ENCODE measurements around the gene SLC32A1. TPM values are rescaled to one million over a fixed set of nuclear protein-coding genes. Genes with fewer than 3 reads are reported as not detected.

The SLC32A1 gene, protein sequence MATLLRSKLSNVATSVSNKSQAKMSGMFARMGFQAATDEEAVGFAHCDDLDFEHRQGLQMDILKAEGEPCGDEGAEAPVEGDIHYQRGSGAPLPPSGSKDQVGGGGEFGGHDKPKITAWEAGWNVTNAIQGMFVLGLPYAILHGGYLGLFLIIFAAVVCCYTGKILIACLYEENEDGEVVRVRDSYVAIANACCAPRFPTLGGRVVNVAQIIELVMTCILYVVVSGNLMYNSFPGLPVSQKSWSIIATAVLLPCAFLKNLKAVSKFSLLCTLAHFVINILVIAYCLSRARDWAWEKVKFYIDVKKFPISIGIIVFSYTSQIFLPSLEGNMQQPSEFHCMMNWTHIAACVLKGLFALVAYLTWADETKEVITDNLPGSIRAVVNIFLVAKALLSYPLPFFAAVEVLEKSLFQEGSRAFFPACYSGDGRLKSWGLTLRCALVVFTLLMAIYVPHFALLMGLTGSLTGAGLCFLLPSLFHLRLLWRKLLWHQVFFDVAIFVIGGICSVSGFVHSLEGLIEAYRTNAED
- 0.04 and 0.37 TPM in 2 replicates for total RNA-seq (ENCODE audit: low replicate concordance)

DNA sequence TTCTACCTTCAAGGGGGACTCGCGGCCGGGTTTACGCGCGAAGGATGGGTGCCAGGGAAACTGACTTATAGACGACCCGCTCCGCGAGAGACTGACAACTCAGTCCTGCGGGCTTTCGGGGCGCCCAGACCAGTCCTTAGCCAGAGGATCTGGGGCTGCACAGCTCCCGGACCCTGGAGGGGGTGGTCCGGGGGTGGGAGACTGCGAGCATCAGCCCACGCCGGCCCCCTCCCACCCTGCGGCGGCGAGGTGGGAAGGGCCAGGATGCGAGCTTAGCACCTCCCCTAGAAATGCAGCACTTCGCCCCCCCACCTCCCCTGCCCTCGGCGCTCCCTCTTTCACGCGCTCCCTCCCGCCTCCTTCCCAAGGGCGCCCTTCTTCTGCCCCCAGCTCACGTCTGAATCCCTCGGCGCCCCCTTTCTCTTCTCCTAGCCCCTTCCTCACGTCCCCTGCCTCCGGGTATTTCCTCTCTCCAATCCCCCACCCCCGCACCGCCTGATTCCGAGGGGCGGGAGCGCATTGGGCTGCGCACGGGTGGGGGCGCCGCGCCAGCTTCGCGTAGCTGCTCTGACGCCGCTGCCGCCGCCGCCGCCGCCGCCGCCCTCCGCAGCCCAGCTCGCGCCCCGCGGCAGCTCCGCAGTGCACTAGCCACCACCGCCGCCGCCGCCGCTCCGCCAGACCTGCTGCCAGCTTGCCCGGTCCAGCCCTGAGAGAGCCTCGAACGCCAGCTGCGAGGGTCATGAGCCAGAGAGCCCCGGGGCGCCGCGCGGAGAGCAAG is at the start of gene SLC32A1:
TSS of gene SLC32A1 (plus strand) at position 639 of the 778 bp plus-strand sequence. CDS start 239 bp downstream, outside the sequence.
- Histone ChIP-seq H3F3A (ENCODE audit: low read depth) (peaks cover 23% of the 10 kb centered on the region), H4K20me1 (ENCODE audit: low read depth) (peaks cover 68% of the 10 kb centered on the region), H3K4me3 (peak within 1 kb of the TSS; percentile 38), H3K36me3 (no peaks in the 10 kb centered on the region), H3K9ac (no peak within 1 kb of the TSS), H3K27me3 (peaks cover 100% of the 10 kb centered on the region), H3K27ac (no peak within 1 kb of the TSS), H3K4me2 (peak within 1 kb of the TSS; percentile 79), H3K4me1 (peaks cover 30% of the 10 kb centered on the region), H3K79me2 (ENCODE audit: low read depth) (no peaks in the 10 kb centered on the region), H2AFZ (replicated peaks) (peak within 1 kb of the TSS; percentile 91), H3K9me3 (ENCODE audit: low read depth) (no peaks in the 10 kb centered on the region)
- Mint-ChIP-seq H3K36me3 (no peaks in the 10 kb centered on the region), H3K27ac (no peak within 1 kb of the TSS), H3K4me3 (peak within 1 kb of the TSS; percentile 71), H3K27me3 (ENCODE audit: insufficient read depth, low read depth) (peaks cover 92% of the 10 kb centered on the region), H3K9me3 (peaks cover 2% of the 10 kb centered on the region), H3K4me1 (peaks cover 38% of the 10 kb centered on the region)
- TF ChIP-seq EZH2 (IDR thresholded peaks at IDR 0.05), result peak; percentile 51
- peak; percentile 13 for TF ChIP-seq EZH2phosphoT487 (IDR thresholded peaks at IDR 0.05)
- TF ChIP-seq, protein P1, sequence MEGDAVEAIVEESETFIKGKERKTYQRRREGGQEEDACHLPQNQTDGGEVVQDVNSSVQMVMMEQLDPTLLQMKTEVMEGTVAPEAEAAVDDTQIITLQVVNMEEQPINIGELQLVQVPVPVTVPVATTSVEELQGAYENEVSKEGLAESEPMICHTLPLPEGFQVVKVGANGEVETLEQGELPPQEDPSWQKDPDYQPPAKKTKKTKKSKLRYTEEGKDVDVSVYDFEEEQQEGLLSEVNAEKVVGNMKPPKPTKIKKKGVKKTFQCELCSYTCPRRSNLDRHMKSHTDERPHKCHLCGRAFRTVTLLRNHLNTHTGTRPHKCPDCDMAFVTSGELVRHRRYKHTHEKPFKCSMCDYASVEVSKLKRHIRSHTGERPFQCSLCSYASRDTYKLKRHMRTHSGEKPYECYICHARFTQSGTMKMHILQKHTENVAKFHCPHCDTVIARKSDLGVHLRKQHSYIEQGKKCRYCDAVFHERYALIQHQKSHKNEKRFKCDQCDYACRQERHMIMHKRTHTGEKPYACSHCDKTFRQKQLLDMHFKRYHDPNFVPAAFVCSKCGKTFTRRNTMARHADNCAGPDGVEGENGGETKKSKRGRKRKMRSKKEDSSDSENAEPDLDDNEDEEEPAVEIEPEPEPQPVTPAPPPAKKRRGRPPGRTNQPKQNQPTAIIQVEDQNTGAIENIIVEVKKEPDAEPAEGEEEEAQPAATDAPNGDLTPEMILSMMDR (IDR thresholded peaks at IDR 0.05), result no peak
- peak; percentile 71 for DNase-seq (ENCODE audit: low spot score)

DNA sequence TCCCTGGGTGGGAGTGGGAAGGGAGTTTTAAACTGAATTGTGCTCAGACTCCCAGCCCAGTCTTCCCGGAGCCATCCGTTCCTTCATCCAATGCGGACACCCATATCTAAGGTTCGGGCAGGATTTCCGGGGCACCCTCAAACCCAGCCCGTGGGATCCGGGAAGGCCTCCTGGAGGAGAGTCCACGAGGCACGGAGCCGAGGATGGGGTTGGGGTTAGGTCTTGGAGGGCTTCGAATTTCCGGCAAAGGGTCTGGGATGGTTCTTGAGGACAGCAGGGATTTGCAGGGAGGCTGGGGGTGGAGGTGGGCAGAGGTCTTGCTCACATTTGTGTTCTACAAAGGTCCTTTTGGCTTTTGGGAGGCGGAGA is 49.5 kb upstream of the SLC32A1 start:
- no peak overlapping the region for H2AFZ ChIP-seq (replicated peaks)
- H3K9ac ChIP-seq, result no peak overlapping the region
- no peaks in the 10 kb centered on the region for H3K9me3 ChIP-seq (ENCODE audit: low read depth)
- H3K36me3 ChIP-seq, result no peaks in the 10 kb centered on the region
- no peak overlapping the region for H3K27ac ChIP-seq
- no peak for DNase-seq (ENCODE audit: low spot score)
- H3F3A ChIP-seq (ENCODE audit: low read depth), result peaks cover 31% of the 10 kb centered on the region
- H3K27me3 ChIP-seq, result peaks cover 83% of the 10 kb centered on the region
- TF ChIP-seq, protein P1 (IDR thresholded peaks at IDR 0.05), result no peak
- no peak for TF ChIP-seq EZH2phosphoT487 (IDR thresholded peaks at IDR 0.05)
- TF ChIP-seq EZH2 (IDR thresholded peaks at IDR 0.05), result no peak
- peak overlapping the region; percentile 88 for H3K4me2 ChIP-seq
- Mint-ChIP-seq H3K27me3 (ENCODE audit: insufficient read depth, low read depth) (peaks cover 46% of the 10 kb centered on the region), H3K4me3 (peak overlapping the region; percentile 84), H3K4me1 (peaks cover 7% of the 10 kb centered on the region), H3K36me3 (no peaks in the 10 kb centered on the region), H3K27ac (no peak overlapping the region), H3K9me3 (no peaks in the 10 kb centered on the region)
- H3K4me3 ChIP-seq, result peak overlapping the region; percentile 57
- peaks cover 3% of the 10 kb centered on the region for H4K20me1 ChIP-seq (ENCODE audit: low read depth)
- H3K79me2 ChIP-seq (ENCODE audit: low read depth), result no peaks in the 10 kb centered on the region
- H3K4me1 ChIP-seq, result peaks cover 14% of the 10 kb centered on the region

DNA sequence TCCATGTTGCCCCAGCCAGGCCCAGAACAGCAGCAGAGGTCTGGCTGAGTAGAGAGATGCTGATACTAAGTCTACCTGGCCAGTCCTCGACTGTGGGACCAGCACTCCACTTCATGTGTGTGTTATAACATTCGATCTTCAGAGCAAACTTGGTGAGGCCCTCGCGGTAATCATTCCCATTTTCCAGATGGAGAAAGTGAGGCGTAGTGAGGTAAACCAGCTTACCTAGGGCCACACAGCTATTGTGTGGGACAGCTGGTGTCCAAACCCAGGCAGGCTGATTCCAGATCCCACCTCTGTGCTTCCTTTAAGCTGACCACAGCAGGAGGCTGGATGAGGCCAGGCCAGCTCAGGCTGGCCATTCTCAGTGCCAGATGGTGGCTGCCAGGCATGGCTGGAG is 47.7 kb upstream of the SLC32A1 start:
- peaks cover 19% of the 10 kb centered on the region for H4K20me1 ChIP-seq (ENCODE audit: low read depth)
- no peak overlapping the region for H2AFZ ChIP-seq (replicated peaks)
- Mint-ChIP-seq H3K27me3 (ENCODE audit: insufficient read depth, low read depth) (peaks cover 46% of the 10 kb centered on the region), H3K4me1 (peaks cover 7% of the 10 kb centered on the region), H3K9me3 (no peaks in the 10 kb centered on the region), H3K27ac (no peak overlapping the region), H3K4me3 (no peak overlapping the region), H3K36me3 (no peaks in the 10 kb centered on the region)
- TF ChIP-seq EZH2phosphoT487 (IDR thresholded peaks at IDR 0.05) (no peak), EZH2 (IDR thresholded peaks at IDR 0.05) (no peak)
- TF ChIP-seq, protein P1 (IDR thresholded peaks at IDR 0.05), result no peak
- no peak overlapping the region for H3K9ac ChIP-seq
- H3F3A ChIP-seq (ENCODE audit: low read depth), result peaks cover 19% of the 10 kb centered on the region
- H3K27ac ChIP-seq, result no peak overlapping the region
- H3K79me2 ChIP-seq (ENCODE audit: low read depth), result no peaks in the 10 kb centered on the region
- H3K27me3 ChIP-seq, result peaks cover 91% of the 10 kb centered on the region
- no peak overlapping the region for H3K4me2 ChIP-seq
- H3K9me3 ChIP-seq (ENCODE audit: low read depth), result no peaks in the 10 kb centered on the region
- peaks cover 6% of the 10 kb centered on the region for H3K4me1 ChIP-seq
- H3K4me3 ChIP-seq, result no peak overlapping the region
- no peaks in the 10 kb centered on the region for H3K36me3 ChIP-seq
- DNase-seq (ENCODE audit: low spot score), result no peak
